Measurements from ENCODE around the gene RNF2.
"Not testable (repeated sequence)": the region's sequence is repeated elsewhere in the genome, so short reads cannot be mapped to it uniquely, and the experiment has no call there.

- TF ChIP-seq CTCF (IDR thresholded peaks at IDR 0.05); POLR2AphosphoS5 (IDR thresholded peaks at IDR 0.05); POLR2A (IDR thresholded peaks at IDR 0.05); EP300 (IDR thresholded peaks at IDR 0.05; ENCODE audit: low read depth): not testable (repeated sequence)
Measured at GRCh38 chr1:184999974-185000373, 45.4 kb upstream of the RNF2 start.
